ENCODE results near the gene ELAC1.

DNA sequence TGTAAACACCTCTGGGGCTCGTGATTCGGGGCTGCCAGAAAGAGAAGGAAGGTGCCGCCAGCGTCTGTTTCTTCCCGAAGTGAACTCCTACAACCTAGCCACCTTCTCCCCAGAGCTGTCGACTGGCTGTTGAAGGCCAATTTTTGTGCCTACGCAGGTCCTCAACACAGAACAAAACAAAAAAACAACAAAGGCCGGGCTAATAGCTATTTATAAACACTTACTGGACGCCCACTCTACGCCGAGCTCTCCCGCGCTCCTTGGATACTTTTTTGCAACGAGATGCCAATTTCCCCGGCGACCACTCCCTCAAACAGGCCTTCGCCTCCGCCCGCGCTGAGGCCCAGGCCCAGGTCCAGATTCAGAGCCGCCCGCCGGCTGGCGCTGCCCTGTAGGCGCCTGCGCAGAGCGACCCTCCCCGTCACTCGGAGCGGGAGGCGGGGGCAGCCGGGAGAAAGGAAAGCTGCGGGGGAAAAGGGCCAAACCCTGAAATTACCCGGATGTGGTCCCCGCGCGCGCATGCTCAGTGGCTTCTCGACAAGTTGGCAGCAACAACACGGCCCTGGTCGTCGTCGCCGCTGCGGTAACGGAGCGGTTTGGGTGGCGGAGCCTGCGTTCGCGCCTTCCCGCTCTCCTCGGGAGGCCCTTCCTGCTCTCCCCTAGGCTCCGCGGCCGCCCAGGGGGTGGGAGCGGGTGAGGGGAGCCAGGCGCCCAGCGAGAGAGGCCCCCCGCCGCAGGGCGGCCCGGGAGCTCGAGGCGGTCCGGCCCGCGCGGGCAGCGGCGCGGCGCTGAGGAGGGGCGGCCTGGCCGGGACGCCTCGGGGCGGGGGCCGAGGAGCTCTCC is 62.1 kb downstream of the ELAC1 start, which contains the start of gene SMAD4:
- TF ChIP-seq, protein P1, sequence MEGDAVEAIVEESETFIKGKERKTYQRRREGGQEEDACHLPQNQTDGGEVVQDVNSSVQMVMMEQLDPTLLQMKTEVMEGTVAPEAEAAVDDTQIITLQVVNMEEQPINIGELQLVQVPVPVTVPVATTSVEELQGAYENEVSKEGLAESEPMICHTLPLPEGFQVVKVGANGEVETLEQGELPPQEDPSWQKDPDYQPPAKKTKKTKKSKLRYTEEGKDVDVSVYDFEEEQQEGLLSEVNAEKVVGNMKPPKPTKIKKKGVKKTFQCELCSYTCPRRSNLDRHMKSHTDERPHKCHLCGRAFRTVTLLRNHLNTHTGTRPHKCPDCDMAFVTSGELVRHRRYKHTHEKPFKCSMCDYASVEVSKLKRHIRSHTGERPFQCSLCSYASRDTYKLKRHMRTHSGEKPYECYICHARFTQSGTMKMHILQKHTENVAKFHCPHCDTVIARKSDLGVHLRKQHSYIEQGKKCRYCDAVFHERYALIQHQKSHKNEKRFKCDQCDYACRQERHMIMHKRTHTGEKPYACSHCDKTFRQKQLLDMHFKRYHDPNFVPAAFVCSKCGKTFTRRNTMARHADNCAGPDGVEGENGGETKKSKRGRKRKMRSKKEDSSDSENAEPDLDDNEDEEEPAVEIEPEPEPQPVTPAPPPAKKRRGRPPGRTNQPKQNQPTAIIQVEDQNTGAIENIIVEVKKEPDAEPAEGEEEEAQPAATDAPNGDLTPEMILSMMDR (IDR thresholded peaks at IDR 0.05; ENCODE audit: insufficient read depth, low read depth, low read length): no peak
- no peak for TF ChIP-seq EZH2 (IDR thresholded peaks at IDR 0.05; ENCODE audit: insufficient read depth, low read length)

Data from astrocyte (in vitro differentiated cells and primary cell).